HepG2 (cell line): ENCODE results near the gene ZCCHC9. TPM values are rescaled to one million over a fixed set of nuclear protein-coding genes. Genes with fewer than 3 reads are reported as not detected.
"Not testable (repeated sequence)": the region's sequence is repeated elsewhere in the genome, so short reads cannot be mapped to it uniquely, and the experiment has no call there.

ENCODE experiments used
- ATAC-seq: fragments of 200-7000 bp; cut with Tn5 transposase; 3 replicates; pipeline ENCODE4 v1.9.1; 2020; ENCODE audit warnings: mild to moderate bottlenecking, moderate library complexity
- BruUV-seq: library from RNA; stranded (reverse); fragments of 400-500 nt; replicated peaks from 2 replicates; lab custom pipeline; 2021; lab: Mats Ljungman, UMichigan
- CTCF ChIA-PET: fragments of 300-600 bp; formaldehyde crosslinking; extraction: SDS; loops from one replicate; lab custom pipeline; 2021; ENCODE audit warnings: low total read pairs, inconsistent platforms, low intra/inter-chr PET ratio; lab: Yijun Ruan, JAX
- POLR2A ChIA-PET: fragments of 350-600 bp; sonication (Branson Sonifier 250); formaldehyde crosslinking; loops from one replicate; lab custom pipeline; 2020; ENCODE audit warnings: antibody characterized with exemption, inconsistent platforms; lab: Yijun Ruan, JAX
- DNase-seq: peaks from one replicate; pipeline ENCODE4 v3.0.0-alpha.2; 2015; ENCODE audit warnings: low spot score
- FAIRE-seq: peaks from 3 replicates; lab custom pipeline; 2011; peaks lifted over from hg19 to GRCh38; lab: Jason Lieb, UNC
- H2AFZ ChIP-seq: one replicate; pipeline ENCODE4 v1.6.1; 2011; ENCODE audit warnings: low read length, inconsistent platforms
- H3K27ac ChIP-seq: fragments of 300-600 bp; 3 replicates; pipeline ENCODE4 v1.8.0; 2011; ENCODE audit warnings: mixed run types, mild to moderate bottlenecking, mixed read lengths, low read length, inconsistent platforms; ENCODE audit not compliant: insufficient read depth; ENCODE audit errors: extremely low read length
- H3K27me3 ChIP-seq, 2 experiments: fragments of 200-600 bp in 1 of 2; 2 replicates in 1 of 2; 3 replicates in 1 of 2; pipeline versions ENCODE4 v1.6.0 to v1.8.0; 2011; ENCODE audit warnings: low read length in 2 of 2, mild to moderate bottlenecking in 2 of 2, moderate library complexity in 2 of 2, inconsistent platforms in 1 of 2; ENCODE audit not compliant: insufficient read depth in 2 of 2, control insufficient read depth in 1 of 2
- H3K36me3 ChIP-seq, 2 experiments: fragments of 200-600 bp in 1 of 2; replicated peaks in 1 of 2; 2 replicates in 1 of 2; 3 replicates in 1 of 2; pipeline versions ENCODE4 v1.5.1 to v1.8.0; 2011; ENCODE audit warnings: low read length in 2 of 2, inconsistent platforms in 1 of 2; ENCODE audit not compliant: insufficient read depth in 2 of 2, control insufficient read depth in 1 of 2
- H3K4me1 ChIP-seq: 2 replicates; pipeline ENCODE4 v1.5.1; 2012; ENCODE audit warnings: low read length, inconsistent platforms; ENCODE audit not compliant: insufficient read depth
- H3K4me2 ChIP-seq: 2 replicates; pipeline ENCODE4 v1.6.0; 2011; ENCODE audit warnings: low read depth, low read length, inconsistent platforms
- H3K4me3 ChIP-seq, 3 experiments: fragments of 200-600 bp in 1 of 3; sonication (generic), shearing (Covaris generic) in 1 of 3; replicated peaks in 1 of 3; 2 replicates each; pipeline ENCODE4 v1.5.1; 2011 to 2016; ENCODE audit warnings: low read length in 3 of 3, inconsistent platforms in 2 of 3, low read depth in 2 of 3, mild to moderate bottlenecking in 2 of 3, control low read depth in 1 of 3, mixed read lengths in 1 of 3; ENCODE audit not compliant: insufficient read depth in 1 of 3
- H3K79me2 ChIP-seq: one replicate; pipeline ENCODE4 v1.6.1; 2011; ENCODE audit warnings: low read length, inconsistent platforms; ENCODE audit not compliant: insufficient read depth
- H3K9ac ChIP-seq: 2 replicates; pipeline ENCODE4 v1.6.0; 2011; ENCODE audit warnings: mild to moderate bottlenecking, low read depth, low read length, inconsistent platforms; ENCODE audit not compliant: insufficient read depth
- H3K9me3 ChIP-seq: 2 replicates; pipeline ENCODE4 v1.5.1; 2012; ENCODE audit warnings: mild to moderate bottlenecking, low read length
- H4K20me1 ChIP-seq: 2 replicates; pipeline ENCODE4 v1.6.0; 2011; ENCODE audit warnings: inconsistent platforms, mild to moderate bottlenecking, low read length, moderate library complexity; ENCODE audit not compliant: insufficient read depth
- ATM ChIP-seq: fragments of 450-650 bp; IDR thresholded peaks from 2 replicates; pipeline ENCODE4 v1.7.1; 2017; ENCODE audit warnings: mild to moderate bottlenecking, borderline replicate concordance
- GTF2F1 ChIP-seq: fragments of 150-350 bp; IDR thresholded peaks from 2 replicates; pipeline ENCODE4 v1.6.1; 2014; ENCODE audit warnings: low read length
- HES4 ChIP-seq: sonication (generic); formaldehyde crosslinking; IDR thresholded peaks from 2 replicates; pipeline ENCODE4 v1.9.0; 2021; ENCODE audit warnings: mild to moderate bottlenecking, missing genetic modification reagents, borderline replicate concordance
- NR2F2 ChIP-seq: IDR thresholded peaks from 2 replicates; pipeline ENCODE4 v1.6.1; 2012; ENCODE audit warnings: low read depth, inconsistent platforms, borderline replicate concordance
- PAX8 ChIP-seq: sonication (generic); formaldehyde crosslinking; IDR thresholded peaks from 2 replicates; pipeline ENCODE4 v1.8.0; 2022; ENCODE audit warnings: mild to moderate bottlenecking, missing genetic modification reagents, borderline replicate concordance
- PLRG1 ChIP-seq: fragments of 450-650 bp; conservative IDR thresholded peaks from 2 replicates; pipeline ENCODE4 v1.6.1; 2016
- WGBS: methylation state at CpG from one replicate; pipeline ENCODE4 v1.1.6; 2017; ENCODE audit warnings: low lambda C conversion rate; 5-methylcytosine and 5-hydroxymethylcytosine counted together
- in situ Hi-C: cut with HindIII; loops from 2 replicates; pipeline ENCODE4 v1.10.0; 2017; ENCODE audit warnings: low pct_unique_long_range_greater_than_20kb; ENCODE audit not compliant: extremely low pct_ligation_motif_present
- intact Hi-C: fragments of 100-400 bp; cut with micrococcal nuclease; formaldehyde crosslinking; loops from one replicate; pipeline ENCODE4 v1.10.0; 2022; ENCODE audit not compliant: unreplicated experiment
- polyA plus RNA-seq, 8 experiments: library from polyadenylated mRNA; depleted of rRNA in 3 of 8; stranded (reverse) in 7 of 8; unstranded in 1 of 8; fragments of >200 nt; fragmentation: Illumina TruSeq in 4 of 8; extraction: Trizol in 4 of 8; gene quantifications; 2 replicates each; pipeline versions ENCODE4 v1.2.1 to v1.2.3, GENCODE V29; 2011 to 2016; ENCODE audit warnings: low read depth in 4 of 8, missing spikeins in 1 of 8, mixed read lengths in 1 of 8; ENCODE audit not compliant: insufficient read depth in 1 of 8
- total RNA-seq, 5 experiments: library from RNA; depleted of rRNA; stranded (reverse); fragments of >200 nt; fragmentation: Illumina TruSeq; extraction: Trizol; gene quantifications; 2 replicates each; pipeline ENCODE4 v1.2.3, GENCODE V29; 2016; ENCODE audit warnings: low read depth in 1 of 5

ZCCHC9 gene
- total and polyA plus RNA-seq, 2 of the 13 experiments (the other 11 are each of a cell fraction or from before 2014, with no cell fraction given): 28.7 to 52.5 TPM

DNA sequence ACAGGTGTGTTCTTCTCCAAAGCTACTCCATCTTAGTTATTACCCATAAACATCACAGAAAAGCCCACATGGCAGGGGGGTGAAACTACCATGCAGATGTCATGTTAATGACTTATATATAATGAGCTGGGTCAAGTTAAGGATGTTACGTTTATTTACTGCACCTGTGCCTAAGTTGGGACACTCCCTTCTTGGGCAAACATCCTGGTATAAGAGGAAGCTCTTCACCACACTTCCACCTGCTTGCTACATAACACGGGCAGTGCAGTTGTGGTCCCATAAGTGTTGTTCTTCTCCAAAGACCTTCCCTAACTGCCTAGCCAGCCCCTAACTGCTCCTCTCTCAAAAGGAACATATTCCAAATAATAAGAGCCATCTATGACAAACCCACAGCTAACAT is 9.3 kb upstream of the ZCCHC9 start:
- POLR2A ChIA-PET: interaction anchor here (1.2 kb wide), 1 partner anchor 10 kb away, joined by 4 read pairs; the partner anchor contains the start of gene ZCCHC9
- H3K4me3 ChIP-seq: no peak overlapping the region
- CTCF ChIA-PET: no interaction called here
- H3K79me2 ChIP-seq: peaks cover 25% of the 10 kb centered on the region
- H3K27ac ChIP-seq: no peak overlapping the region
- DNase-seq: no peak
- no peak for FAIRE-seq
- no peak for ATAC-seq
- intact Hi-C loops: no loop called here
- no peaks in the 10 kb centered on the region for H3K4me1 ChIP-seq
- no peak overlapping the region for H3K4me2 ChIP-seq
- no TSS peak for BruUV-seq
- WGBS: 100% methylated on average over 2 of the region's 2 CpGs
- H3K9ac ChIP-seq: no peak overlapping the region
- H4K20me1 ChIP-seq: no peaks in the 10 kb centered on the region
- in situ Hi-C loops: no loop called here
- H2AFZ ChIP-seq: no peak overlapping the region
- H3K36me3 ChIP-seq: 0 out of 5 replicates have a peak, but pooled peaks cover 0 to 4% of the 10 kb centered on the region in 2 experiments
- no peak for TF ChIP-seq GTF2F1
- TF ChIP-seq HES4 (CRISPR knock-in tag): no peak
- no peak for TF ChIP-seq ATM
- TF ChIP-seq PAX8: no peak
- TF ChIP-seq PLRG1: no peak
- TF ChIP-seq NR2F2: no peak
- no peaks in the 10 kb centered on the region for H3K27me3 ChIP-seq
- peaks cover 17% of the 10 kb centered on the region for H3K9me3 ChIP-seq

DNA sequence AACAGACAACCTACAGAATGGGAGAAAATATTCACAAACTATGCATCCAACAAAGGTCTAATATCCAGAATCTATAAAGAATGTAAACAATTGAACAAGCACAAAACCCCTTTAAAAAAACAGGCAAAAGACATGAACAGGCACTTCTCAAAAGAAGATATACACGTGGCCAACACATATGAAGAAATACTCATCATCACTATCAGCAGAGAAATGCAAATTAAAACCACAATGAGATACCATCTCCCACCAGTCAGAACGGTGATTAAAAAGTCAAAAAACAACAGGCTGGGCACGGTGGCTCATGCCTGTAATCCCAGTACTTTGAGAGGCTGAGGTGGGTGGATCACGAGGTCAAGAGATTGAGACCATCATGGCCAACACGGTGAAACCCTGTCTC is 7.4 kb upstream of the ZCCHC9 start:
- CTCF ChIA-PET, H2AFZ ChIP-seq, DNase-seq, H3K27ac ChIP-seq, FAIRE-seq, POLR2A ChIA-PET, H3K36me3 ChIP-seq, H3K4me2 ChIP-seq, H3K9ac ChIP-seq, H3K4me1 ChIP-seq, H3K4me3 ChIP-seq, H3K27me3 ChIP-seq, in situ Hi-C loops, BruUV-seq, ATAC-seq, intact Hi-C loops, H4K20me1 ChIP-seq: not testable (repeated sequence)
- Histone ChIP-seq H3K79me2 (peaks cover 28% of the 10 kb centered on the region), H3K9me3 (peaks cover 17% of the 10 kb centered on the region)
- WGBS: 93% methylated on average over 5 of the region's 5 CpGs
